ENCODE data around the gene FRMD4B.

FRMD4B gene

DNA sequence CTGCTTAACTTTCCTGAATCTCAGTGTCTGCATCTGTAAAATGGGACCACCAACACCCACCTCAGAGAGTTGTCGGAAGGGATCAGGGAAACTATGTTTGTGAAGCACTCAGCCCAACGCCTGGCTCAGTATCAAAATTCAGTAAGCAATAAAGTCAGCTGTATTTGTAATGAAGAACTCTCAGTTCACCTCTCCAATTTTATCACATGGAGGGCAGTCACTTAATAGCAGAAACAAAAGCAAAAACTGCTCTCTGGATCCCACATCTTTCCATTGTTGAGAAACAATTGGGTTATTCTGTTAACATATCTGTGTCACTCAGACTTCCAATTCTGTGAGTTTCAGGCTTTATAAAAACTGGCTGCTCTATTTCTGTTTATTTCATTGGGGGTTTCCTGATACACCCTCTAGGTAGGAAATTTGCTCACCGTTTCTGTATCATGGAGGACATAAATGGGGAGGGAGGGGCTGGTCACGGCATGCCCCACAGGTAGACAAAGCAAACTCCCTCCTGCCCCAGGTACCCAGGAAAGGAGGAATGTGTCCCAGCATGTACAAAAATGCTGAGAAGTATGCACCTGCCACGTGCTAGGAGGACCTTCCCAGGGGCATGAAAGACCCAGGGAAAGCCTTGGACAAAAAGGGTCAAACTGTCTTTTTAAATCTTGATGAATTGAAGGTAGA is 182.1 kb downstream of the FRMD4B start:
- DNase-seq (ENCODE audit: low read depth in 2 of 2): no peak

DNA sequence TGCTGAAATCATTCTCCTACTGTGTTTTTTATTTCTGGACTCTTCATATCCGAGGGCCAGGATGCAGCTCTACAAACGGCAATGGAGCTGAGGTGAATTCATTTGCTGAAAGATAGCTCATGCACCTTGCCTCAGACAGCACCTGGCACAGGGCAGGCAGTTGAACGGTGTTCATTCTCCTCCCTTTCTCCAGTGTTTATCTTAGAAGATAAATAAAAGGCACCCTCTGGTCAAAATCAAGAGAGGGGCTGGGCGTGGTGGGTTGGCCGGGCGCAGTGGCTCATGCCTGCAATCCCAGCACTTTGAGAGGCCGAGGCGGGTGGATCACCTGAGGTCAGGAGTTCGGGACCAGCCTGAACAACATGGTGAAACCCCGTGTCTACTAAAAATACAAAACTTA is 184.2 kb downstream of the FRMD4B start:
- DNase-seq (ENCODE audit: low read depth in 2 of 2): no peak

DNA sequence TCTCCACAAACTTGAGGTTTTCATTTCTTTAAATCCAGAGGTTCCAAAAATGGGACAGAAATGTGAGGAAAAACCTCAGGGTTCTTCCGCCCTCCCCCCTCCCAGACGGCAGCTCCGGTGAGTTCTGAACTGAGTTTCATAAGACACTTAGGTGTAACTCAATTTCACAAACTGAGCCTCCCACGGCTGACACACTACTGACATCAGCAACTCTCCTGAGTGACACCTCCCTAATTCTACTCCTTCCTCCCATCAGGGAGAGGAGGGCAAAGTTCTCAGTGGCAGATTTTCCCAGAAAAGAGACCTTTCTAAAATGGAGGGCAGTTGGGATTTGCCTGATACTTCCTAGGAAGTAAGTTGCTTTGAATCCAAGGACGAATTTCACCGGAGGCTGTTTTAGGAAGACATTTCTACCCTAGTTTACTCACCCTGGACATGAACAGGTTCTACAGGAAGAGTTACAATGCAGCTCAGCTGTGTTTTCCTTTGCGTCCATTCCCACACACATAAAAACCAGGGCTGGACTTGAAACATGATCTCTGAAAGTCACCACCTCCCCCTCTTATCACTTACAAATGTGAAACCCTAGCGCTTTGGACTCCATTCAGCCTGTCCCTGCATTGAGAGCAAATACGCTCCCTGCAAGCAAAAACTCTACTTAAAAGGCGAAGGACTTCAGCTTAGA is 185.4 kb downstream of the FRMD4B start:
- DNase-seq (ENCODE audit: low read depth in 2 of 2): peak in 1 of 2 experiments; percentile 53

DNA sequence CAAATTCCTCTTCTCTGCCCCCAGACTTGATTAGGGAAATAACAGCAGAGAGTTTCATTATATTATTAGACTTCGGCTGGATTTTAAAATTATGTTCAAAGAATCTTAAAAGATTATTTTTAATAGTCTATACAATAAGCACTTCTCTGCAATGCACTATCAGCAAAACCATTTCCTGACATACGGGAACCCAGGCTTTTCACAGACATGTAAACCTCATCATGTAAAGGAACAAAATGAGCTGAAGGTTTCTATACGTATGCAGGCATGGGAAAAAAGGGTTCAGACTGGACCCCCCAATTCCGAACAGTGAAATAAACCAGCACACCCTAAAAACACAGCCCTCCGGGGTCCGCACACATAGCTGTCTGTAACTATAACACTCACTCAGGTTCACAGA is 185.9 kb downstream of the FRMD4B start:
- DNase-seq (ENCODE audit: low read depth in 2 of 2): no peak

DNA sequence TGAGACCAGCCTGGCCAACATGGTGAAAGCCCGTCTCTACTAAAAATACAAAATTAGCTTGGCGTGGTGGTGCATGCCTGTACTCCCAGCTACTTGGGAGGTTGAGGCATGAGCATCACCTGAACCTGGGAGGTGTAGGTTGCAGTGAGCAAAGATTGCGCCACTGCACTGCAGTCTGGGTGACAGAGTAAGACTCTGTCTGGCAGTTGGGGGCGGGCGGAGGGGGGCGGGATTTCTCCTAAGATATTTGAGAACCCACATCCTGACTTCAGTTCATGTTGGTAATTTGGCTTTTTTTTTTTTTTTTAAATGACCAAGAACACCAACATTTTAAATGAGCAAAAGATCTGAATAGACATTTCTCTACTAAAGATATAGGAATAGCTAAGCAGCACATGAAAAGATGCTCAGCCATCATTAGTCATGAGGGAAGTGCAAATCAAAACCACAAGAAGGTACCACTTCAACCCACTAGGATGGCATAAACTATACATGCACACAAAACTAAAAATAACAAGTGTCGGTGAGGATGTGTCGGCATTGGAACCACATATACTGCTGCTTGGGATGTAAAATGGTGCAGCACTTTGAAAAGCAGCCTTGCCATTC is 187.9 kb downstream of the FRMD4B start:
- peak; percentile 48 to 50 for DNase-seq (ENCODE audit: low read depth in 2 of 2)

DNA sequence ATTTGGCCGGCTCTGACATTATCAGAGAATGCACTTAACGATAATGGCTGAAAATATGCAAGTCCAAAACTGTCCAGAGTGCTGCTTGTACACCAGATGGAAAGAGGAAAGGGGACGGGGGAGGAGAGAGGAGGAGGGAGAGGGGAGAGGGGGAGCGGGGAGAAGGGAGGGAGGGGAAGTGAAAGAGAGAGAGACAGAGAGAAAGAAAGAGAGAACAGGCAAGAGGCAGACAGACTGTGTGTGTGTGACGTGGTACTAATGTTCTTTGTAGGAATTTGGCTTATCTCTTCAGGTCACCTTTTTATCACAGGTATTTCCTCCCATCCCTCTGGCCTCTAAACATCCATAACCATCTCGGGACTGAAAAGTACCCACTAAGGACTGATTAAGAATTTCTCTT is 188.4 kb downstream of the FRMD4B start:
- DNase-seq (ENCODE audit: low read depth in 2 of 2): no peak

DNA sequence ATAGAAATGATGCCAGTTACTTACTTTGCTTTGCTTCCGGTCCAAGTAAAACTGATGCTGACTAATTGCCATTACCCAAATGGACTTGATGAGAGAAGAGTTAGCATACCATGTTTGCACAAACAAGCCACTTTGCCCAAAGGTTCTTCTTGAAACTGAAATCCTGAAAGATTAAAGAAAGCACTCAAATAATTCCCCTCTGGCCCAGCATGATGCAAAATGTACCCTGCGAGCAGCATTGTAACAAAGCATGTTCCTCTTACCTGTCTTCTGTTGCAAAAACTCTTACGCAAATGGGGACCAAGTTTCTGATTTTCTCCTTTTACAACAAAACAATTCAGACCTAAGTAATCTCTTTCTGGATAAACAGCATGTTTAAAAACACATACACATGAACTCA is 189.0 kb downstream of the FRMD4B start:
- no peak for DNase-seq (ENCODE audit: low read depth in 2 of 2)

DNA sequence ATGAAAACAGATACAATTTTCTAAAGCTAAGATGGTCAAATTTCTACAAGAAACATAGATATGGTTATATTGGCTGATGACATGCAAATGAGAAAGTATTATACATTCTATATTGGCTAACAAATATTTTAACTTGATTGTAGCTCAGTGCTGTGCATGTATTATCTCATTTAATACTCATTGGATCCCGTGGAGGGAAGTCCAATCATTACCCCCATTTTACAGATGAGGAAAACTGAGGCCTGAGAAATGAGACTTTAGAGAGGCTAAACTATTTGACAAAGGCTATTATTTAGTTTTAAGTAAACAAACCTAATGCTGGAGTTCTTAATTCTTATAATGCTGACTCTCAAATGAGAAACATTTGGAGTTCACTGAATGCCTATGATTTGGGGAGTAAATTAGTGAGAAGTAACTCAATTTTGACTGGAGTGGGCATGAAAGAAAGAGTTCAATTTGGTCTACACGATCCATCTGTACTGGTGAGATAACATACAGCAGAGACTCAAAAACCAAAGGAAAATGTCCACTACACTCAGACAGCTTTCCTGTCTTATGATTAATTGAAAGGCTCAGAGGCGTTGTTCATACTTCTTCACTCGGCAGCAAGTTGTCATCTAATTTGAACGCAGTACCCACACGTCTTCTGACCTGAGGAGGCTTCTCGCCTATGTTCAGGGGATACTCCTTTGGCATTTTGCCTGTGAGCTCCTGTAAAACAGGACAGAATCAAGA is 191.3 kb downstream of the FRMD4B start:
- no peak for DNase-seq (ENCODE audit: low read depth in 2 of 2)

DNA sequence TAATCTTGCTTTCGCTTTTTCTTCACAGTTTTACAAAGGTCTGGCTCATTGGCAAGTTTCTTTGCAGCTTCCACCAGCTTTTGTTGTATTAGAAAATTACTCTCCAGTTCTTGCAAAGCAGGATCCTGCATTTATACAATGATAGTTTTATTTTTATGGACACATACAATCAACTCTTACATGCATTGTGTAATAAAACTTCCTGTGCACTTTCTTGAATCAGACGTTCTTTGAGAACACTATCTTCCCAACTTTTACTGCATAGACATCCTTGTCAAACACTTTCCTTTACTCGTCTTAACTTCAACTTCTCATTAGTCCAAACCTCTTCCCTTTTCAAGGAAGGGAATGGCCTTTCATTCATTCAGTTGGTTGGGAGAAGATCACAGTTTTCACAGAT is 192.1 kb downstream of the FRMD4B start:
- no peak for DNase-seq (ENCODE audit: low read depth in 2 of 2)

DNA sequence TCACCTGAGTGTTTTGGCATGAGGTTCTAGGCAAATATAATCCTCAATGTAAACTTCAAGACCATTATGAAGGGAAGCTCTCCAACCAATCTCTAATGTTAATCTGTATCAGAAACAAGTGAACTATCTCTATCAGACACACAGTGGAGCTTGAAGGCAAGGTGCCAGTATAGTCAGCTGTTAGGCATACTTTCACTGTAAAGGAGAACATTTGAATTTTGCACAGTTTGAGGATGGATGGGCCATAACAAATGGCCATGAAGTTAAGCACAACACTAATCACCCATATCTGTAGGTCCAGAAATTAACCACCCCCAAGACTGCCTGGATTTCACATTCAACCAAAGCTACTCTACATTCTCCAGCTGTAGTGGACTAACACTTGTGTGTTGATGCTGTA is 194.4 kb downstream of the FRMD4B start:
- DNase-seq (ENCODE audit: low read depth in 2 of 2): no peak

DNA sequence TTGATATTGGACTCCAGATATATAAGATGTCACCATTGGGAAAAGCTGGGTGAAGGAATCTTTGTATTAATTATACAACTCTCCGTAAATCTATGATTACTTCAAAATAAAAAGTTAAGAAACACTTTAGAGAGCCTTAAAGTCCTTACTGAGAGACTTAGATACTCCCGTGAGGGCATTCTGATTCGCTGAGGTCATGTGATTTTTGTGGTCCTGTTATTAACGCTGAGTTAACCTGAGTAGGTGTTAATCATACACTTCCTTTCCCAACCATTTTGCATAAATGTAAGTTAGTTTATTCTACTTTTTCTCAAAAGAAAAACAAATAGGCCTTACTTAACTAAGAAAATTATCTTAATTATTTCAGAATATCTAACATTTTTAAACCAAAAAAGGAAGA is 196.4 kb downstream of the FRMD4B start:
- no peak for DNase-seq (ENCODE audit: low read depth in 2 of 2)

DNA sequence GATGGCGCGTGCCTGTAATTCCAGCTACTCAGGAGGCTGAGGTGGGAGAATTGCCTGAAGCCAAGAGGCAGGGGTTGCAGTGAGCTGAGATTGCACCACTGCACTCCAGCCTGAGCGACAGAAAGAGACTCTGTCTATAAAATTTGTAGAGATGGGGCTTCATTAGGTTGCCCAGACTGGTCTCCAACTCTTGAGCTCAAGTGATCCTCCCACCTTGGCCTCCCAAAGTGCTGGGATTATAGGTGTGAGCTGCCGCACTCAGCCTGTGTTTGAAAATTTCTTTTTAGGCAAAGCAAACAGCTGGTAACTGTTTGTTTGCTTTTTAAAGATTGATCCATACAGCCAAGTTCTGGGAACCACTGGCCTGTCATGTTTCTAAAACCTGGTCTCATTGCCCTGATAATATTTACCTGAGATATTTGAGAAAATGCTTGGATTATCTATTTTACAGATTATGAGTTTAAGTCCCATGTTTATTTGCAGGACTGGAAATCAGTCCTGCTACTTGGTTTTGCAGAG is 199.3 kb downstream of the FRMD4B start:
- DNase-seq (ENCODE audit: low read depth in 2 of 2): no peak

DNA sequence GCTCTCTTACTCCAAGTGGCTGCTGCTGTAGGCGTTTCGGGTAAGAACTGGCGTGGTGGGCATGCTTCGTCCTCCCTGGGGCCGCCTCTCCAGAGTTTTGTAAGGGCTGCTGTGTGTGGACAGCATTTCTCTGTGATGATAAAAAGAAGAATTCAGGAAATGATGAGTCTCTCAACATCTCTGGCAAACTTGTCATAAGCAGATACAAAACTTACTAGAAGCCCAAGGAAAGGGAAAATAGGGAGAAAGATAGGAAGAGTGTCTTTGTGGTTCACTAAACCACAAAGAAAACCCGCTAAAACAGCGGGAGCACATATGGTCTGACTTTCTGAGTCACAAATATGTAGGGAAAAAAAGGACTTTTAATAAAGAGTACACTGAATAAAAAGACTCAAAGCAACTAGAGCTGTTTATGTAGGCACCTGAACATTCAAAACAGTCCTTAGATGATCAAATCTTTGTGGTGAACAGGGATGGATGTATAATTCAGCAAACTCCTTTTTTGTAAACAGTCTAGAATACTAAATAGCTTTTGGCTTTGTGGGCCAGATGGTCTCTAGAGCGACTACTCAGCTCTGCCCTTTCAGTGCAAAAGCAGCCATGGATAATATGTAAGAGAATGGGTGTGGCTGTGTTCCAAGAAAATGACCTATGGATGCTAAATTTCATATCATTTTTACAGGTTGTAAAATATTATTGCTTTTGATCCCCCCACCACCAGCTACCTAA is 203.1 kb downstream of the FRMD4B start:
- no peak for DNase-seq (ENCODE audit: low read depth in 2 of 2)

DNA sequence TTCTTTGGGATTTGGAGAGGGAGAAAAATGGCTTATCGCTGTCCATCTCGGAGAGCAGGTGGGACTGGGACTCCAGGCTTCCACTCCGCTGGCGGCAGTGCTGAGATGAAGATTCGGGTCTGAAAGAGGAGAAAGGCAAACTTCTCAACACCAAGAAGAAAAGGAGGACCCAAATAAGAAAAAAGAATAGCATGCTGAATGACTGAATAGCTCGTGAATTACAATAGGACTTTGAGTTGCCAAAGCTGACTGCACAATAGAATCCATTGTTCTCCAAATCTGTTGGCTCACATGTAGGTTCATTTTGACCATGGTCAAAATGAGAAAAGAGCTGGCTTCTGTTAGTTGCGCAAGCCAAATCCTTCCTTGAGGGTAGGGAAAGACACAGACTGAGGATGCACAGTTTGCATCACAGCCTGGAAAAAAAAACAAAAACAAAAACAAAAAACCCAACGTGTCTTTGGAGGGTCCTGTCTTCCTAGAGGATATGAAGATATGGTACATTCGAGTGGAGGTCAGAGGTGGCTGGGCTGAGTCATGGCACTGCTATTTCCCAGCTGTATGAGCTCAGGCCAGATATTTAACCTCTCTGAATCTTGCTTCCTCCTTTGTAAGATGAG is 204.2 kb downstream of the FRMD4B start:
- no peak for DNase-seq (ENCODE audit: low read depth in 2 of 2)

DNA sequence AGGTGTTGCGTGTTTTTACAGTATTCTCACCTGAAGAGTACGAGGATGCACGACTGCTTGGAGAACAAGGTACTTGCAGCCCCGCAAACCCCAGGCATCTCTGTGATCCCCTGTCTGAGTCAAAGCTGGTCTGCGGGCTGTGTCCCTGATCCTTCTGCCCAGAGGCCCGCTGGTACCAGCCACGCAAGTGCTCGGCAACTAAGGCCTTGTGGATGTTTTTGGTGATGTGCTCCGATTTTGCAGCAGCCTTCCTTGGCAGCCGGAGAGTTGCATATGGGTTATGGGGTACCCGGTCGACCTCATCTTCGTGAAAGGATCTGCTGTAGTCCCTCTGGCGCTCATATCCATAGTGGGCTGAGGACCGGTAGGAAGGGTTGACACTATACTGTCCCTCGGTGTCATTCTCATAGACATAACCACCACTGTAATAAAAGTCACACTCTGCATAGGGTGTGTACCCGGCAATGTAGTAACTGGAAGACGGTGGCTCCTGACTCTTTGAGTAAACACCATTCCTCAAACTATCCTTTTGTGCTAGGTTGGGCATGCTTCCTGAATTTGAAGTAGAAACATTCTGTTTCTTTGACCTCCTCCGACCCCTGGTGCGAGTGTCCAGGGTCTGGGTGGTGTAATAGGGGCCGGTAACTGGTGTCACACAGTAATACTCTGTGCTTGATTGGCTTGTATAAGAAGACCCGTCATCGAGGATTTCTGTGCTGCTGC is 204.9 kb downstream of the FRMD4B start:
- DNase-seq (ENCODE audit: low read depth in 2 of 2): no peak

DNA sequence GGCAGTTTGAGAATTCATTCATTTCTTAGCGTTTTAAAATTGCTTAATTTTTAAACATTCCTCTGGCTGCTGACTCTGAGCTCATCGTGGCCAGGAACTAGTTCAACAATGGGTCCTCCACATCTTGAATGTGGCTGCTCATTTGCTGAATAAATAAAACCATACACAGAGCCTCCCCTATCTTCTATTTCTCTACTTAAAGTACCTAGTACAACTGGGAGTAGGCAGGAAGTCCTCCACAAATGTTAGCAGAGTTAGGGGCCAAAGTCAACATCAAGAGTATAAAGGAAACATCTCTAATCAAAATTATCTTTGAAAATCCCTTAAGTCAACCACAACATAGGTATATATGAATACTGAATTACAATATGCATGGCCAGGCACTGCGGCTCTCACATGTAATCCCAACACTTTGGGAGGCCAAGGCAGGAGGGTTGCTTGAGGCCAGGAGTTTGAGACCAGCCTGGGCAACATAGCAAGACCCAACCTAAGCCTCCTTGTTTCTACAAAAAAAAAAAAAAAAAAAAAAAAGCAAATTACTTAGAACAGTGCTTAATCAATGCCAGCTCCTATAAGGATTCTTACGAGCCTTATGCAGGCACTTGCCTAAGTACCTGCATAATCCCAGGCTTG is 206.0 kb downstream of the FRMD4B start:
- DNase-seq (ENCODE audit: low read depth in 2 of 2): no peak

DNA sequence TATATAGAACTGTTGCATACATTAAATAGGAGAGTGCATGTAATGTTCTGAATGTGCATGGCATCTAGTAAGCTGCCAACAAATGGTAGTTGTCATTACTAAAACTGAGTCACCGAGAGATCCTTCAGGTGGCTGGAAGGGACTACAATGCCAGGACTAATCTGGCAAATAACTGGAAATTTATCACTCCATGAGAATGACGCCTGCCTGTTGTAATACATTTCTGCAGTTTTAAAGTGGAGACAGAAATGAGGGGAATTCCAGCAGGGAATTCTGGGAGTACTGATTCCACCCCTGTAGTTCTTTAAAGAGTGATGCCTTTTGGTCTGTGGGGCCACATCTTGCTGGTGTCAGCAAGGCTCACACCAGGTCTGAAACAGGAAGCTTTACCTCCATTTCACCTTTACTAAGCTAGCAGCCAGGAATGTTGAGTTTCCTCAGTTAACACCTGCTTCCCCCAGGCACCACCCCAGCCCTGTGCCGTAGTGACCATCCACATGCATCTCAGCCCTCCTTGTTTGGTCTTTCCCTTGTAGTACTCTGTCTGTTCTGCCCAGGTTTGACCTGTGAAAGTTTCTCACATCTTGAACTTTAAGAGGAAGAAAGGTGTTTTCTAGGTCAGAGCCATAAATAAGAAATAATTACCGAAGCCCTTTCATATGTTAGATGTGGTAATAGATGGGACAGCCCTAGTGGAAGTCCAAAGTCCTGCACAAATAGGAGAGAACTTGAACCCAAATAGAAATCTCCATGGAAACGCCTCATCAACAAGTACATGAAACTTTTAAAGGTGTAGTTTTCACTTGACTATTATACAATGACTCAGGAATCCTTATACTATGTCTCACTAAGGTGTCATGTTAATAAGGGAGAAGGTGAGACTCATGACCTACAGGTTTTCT is 206.8 kb downstream of the FRMD4B start:
- no peak for DNase-seq (ENCODE audit: low read depth in 2 of 2)

DNA sequence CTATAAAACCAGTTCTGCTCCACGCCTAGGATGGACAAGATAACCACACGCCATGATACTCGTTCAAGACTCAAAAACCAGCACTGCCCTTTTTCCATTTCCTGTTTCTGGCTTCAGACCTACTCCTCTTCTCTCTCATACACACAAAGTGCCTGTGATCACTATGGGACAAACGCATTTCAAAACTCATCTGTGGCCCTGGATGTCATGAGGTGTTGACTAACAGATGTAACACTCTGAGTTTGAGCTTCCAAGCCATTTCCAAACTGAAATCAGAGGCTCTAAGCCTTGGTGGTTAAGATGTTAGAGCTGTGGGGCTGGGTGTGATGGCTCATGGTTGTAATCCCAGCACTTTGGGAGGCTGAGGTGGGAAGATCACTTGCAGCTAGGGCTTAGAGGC is 207.8 kb downstream of the FRMD4B start:
- no peak for DNase-seq (ENCODE audit: low read depth in 2 of 2)

Data from stimulated activated CD4-positive, alpha-beta T cell treated with anti-CD3 and anti-CD28 coated beads, Interleukin-12 subunit alpha, Interleukin-12 subunit beta, amount 100 ng/mL, for 24 hours (primary cell).